ENCODE measurements around the gene ME3. TPM values are rescaled to one million over a fixed set of nuclear protein-coding genes. Genes with fewer than 3 reads are reported as not detected.

The ME3 gene
- total RNA-seq, 2 donors from 2014 or later: 2.1 to 2.5 TPM

DNA sequence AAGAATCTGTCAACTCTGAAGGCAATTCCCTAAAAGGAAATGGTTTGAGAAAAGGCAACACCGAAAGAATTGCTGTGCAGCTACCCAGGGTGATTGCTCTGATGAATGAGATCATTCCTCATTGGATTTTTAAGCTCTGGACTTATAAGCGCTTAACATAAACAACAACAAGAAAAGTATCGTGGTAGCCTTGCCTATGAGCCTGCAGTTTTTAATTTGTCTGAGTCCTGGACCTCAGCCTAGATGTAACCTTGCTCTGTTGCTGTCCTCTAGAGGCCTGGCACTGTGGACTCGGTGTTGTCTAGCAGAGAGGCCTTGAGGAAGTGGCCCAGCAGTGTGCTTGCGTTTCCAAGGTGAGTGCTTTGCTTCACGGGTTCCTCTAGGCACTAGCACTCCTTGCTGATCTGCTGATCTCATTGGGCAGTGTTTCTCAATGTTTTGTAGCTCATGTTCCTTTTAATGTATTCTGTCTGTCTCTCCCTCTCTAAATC, 277.3 kb downstream of the ME3 start:
- Mint-ChIP-seq H3K9me3 (no peaks in the 10 kb centered on the region), H3K36me3 (ENCODE audit: insufficient read depth in 2 of 2) (no peaks in the 10 kb centered on the region), H3K27ac (no peak overlapping the region), H3K27me3 (ENCODE audit: low read depth) (no peaks in the 10 kb centered on the region), H3K4me3 (no peak overlapping the region), H3K4me1 (ENCODE audit: low read depth) (no peaks in the 10 kb centered on the region)
- DNase-seq (no peak), ATAC-seq (replicated peaks in 1 of 2) (no peak)

Other genes with a start within 250 kb of the ME3 start
- 1 to 10 TPM in 1 of 2 donors, under 1 TPM in 1; 0.65 to 1.4 TPM for gene PRSS23, start 127.9 kb upstream of the ME3 start, total RNA-seq